GM18520 (cell line): ENCODE data around the gene ABCF1.
"Not testable (repeated sequence)": the region's sequence is repeated elsewhere in the genome, so short reads cannot be mapped to it uniquely, and the experiment has no call there.

Experiments
- ATAC-seq: cut with Tn5 transposase; IDR thresholded peaks from one replicate; pipeline ENCODE4 v1.9.1; 2021; ENCODE audit not compliant: unreplicated experiment

The ABCF1 gene

DNA sequence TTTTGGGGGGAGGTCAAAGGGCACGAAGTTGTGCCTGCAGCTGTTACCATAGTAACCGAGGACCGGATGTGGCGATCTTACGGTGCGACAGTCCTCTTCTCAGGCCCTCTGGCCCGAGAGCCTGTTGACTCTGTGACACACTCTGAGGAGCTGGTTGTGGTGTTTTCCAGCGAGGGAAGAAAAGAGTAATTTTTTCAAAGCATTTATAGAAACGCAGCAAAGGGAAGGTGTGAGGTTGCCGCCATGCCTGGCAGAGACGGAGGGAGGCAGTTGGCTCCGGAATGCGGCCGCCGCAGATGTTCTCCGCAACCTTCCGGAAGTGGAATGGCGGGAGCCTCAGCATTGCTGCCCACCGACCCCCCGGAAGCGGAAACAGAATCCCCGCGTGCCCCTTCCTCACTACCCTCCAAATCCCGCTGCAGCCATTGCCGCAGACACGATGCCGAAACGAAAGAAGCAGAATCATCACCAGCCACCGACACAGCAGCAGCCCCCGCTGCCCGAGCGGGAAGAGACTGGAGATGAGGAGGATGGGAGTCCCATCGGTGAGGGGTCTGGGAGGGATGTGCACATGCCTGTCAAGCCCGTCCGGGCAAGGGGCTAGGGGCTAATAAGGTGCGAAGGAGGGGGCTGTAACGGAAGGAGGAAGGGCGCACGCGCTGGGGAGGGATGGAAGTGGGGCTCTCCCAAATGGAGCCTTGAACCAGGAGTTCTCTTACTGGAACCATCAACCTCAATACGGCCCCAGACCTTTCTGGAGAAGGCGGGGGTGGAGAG, 14.1 kb upstream of the ABCF1 start, which contains the start of gene PRR3:
Gene PRR3, plus strand, starts transcription at position 390 of the 777 bp plus-strand sequence. Its CDS starts 50 bp downstream, at position 440.
- peak; percentile 60 for ATAC-seq

DNA sequence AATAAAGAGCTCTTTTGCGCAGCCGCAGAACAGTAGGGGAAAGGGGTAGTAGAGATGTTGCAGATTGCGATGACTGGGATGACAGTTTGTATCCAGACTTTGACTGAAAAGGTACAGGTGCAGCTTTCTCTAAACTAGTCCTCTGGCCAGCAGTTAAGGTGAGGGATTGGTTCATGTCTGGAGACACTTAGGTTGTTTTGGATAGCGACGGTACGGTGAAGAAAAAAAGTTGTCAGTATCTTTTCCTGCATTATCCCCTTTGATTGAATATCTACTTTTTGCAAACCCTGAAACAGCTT, 13.6 kb upstream of the ABCF1 start:
- no peak for ATAC-seq

DNA sequence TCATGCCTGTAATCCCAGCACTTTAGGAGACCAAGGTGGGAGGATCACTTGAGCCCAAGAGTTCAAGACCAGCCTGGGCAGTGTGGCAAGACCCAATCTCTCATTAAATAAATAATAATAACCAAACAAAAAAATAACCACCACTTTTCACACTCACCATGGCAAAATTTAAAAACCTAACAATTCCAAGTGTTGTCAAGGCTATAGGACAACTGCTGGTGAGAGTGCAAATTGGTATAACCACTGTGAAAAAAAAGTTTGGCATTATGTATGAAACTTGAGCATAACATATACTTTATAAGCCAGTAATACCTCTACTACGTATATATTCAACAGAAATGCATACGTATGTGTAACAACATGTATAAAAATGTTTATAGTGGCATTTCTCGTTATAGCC, 10.3 kb upstream of the ABCF1 start:
- no peak for ATAC-seq

DNA sequence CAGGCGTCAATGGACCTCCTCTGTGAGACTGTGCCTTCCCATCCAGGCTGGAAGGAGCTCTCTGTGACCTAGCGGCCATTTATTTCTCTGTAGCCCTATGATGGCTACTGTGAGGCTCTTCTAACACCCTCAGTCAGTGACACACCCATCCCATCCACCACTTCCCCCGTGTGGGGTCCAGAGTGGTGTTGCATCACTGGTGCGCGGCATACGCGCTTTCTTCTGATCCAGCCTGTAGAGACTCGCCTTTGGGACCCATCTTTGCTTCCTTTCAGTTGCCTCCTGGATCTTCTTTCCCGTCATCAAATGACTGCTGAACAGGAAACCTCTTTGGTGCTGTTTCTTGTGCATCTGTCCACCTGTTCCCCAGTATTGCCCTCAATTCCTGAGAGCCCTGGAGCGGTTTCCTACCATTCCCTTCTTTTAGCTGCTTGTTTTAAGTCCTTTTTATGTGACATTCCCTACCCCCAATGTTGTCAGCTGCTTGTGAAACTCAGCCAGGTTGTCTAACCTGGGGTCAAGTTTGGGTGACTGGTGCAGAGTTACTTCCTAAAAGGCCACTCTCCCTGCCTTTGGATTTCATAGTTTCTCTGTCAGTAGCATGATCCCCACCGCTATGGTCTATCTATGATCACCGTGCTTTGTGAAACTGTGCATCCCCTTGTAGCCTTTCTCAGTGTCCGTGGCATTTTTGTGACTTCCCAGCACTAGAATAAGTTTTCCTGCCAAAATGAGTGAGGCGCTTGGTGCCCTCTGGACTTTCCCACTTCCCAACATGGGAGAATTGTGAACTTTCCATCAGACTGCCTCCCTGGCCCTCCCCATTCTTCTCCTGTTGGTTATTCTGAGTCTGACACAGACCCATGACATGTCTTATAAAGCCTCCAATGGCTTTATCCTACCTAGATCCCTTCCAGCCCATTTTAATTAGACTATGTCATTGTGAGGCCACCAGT, 8.5 kb upstream of the ABCF1 start:
- no peak for ATAC-seq

DNA sequence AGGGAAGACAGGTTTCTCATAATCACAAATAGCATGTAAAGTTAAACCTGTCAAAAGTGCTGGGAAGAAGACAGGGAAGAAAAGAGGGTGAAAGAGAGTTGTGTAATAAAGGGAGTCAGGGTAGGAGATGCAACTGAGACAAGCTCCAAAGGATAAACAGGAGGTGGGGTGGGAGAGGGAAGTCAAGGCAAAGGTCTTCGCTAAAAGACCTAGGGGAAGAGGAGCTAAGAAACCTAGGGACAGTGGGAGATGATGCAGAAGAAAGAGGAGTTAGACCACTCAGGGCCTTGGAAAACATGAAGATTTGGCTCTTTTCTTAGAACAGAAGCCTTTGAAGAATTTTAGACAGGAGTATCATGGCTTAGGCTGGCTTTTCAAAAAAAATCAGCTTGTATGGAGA, 7.1 kb upstream of the ABCF1 start:
- no peak for ATAC-seq

DNA sequence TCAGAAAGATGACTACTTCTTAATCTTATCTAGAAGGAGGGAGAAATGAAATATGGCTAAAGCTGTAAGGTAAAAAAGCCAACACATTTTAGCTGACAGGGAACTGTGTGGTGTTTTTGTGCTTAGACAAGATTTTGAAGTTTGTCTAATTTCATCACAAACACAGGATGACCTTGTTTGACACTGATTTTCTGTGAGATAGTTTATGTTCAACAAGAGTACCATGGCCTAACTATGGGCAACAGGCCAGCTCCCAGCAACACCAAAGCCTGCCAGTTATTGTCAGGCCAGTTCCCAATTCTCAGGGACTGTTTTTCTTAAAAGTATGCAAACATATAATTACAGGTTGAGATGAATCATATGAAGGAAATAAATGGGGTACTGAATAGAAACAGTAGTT, 5.5 kb upstream of the ABCF1 start:
- no peak for ATAC-seq

DNA sequence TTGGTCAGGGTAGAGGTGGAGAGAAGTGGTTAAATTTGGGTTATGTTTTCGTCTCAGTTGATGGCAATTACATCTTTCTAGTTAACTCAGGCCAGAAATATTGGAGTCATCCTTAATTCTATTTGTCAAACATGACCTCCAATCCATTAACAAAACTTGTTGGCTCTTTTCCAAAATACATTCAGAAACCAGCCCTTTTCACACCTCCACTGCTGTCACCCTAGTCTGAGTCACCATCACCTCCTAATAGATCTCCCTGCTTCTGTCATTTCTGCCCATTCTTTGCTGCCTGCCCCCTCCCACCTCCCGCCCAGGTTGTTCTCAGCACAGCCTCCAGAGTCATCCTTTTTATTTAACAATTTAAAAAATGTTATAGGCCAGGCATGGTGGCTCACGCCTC, 3.0 kb upstream of the ABCF1 start:
- no peak for ATAC-seq

DNA sequence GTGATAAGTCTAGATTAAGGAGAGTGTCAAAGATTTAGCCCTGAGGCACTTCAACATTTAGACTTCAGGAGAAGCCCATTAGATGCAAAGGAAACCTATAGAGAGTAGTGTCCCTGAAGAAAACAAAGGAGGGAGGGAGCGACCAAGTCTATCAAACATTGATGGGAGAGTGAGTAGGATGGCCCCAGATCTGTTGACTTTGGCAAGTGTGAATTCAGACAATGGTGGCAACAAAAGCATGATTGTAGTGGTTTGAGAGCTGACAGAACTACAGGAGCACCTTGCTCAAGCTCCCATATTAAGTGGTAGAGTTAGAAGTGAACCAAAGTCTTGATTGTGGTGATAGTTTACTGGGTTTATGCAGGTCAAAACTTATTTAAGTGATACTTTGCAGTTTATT, 979 bp upstream of the ABCF1 start:
- no peak for ATAC-seq

DNA sequence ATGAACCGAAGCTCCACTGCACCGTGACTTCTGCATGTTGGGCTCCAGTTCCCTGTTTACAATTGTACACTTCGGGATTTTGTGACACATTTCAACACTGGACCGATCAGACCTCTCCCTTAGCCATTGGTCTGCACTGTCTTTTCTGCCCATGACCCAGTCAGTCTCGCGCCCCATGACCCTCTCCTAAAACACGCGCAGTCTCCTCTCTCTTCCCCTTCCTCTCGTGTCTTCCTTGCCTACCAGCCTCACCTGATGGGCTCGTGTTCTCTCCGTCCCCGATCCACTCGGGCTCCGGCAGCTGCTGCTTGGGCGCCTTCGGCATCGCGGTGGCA, 535 bp upstream of the ABCF1 start:
- peak; percentile 5 for ATAC-seq

DNA sequence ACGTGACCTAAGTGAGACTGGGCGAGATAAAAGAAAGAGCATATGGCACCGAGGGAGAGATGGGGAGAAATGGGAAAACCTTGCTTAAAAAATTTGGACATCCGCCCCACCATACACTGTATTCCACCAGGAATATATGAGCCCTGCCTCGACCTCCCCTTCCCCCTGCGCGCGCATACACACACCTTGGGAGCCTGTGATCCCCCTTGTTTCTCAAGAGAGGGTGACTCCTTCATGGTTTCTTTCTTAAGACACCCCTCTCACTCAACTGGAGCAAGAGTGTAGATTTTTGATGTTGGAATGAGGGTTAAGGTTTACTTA, 480 bp downstream of the ABCF1 start:
- ATAC-seq: no peak

DNA sequence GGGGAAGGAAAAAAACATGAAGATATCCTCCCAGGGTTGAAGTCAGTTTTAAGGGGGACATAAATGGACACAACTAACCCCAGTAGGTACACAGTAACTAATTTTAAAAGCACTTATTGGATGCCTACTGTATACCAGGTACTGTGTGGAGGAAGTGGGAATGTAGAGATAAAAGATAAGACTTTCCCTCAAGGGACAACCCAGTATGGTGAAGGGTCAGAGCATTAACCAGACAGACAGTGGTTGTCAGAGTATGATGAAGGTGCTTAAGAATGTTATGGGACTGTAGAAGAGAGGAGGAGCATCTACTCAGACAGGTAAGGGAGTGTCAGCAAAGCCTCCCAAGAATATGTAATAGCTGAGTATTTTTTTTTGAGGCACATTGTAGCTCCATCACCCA, 906 bp downstream of the ABCF1 start:
- ATAC-seq: no peak

DNA sequence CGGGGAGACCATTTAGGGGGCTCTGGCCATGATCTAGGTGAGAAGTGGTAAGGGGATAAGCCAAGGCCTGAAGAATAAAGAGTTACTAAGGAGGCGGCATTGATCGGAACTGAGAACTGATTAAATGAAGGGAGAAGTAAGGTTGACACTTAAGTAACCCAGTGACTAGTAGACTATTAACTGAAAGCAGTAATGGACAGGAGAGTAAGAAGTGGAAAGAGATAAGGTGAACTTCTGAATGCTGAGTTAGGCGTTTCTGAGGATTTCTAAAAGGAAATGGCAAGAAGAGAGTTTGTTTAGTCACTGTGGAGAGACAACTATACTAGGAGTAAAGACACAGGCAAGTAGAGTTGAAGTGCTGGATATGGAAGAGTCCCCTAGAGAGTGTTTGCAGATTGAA, 1.9 kb downstream of the ABCF1 start:
- no peak for ATAC-seq

DNA sequence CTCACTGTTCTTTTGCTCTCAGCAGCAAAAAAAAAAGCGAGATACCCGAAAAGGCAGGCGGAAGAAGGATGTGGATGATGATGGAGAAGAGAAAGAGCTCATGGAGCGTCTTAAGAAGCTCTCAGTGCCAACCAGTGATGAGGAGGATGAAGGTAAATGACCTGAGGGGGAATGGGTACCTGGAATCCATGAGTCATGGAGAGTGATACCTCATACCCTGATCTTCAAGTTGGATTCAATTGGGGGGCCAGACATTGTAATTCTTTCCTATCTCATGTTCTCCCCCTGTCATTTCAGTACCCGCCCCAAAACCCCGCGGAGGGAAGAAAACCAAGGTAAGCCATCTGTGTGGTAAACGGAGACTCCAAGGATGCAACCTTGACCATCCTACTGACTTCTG, 6.8 kb downstream of the ABCF1 start:
- ATAC-seq: no peak

DNA sequence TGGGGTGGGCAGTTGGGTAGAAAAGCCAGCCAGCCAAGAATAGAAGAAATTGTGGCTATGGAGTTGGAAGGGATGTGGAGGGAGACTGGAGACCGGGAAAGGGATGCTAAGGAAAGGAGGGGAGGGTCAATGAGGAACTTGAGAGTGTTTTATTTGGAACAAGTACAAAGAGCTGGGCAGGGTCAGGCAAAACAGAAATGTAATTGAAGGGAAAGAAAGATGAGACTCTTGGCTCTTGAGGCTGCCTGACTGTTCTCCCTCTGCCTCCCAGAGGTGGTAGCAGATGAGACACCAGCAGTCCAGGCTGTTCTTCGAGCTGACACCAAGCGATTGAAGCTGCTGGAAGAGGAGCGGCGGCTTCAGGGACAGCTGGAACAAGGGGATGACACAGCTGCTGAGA, 12.7 kb downstream of the ABCF1 start:
- ATAC-seq: no peak

DNA sequence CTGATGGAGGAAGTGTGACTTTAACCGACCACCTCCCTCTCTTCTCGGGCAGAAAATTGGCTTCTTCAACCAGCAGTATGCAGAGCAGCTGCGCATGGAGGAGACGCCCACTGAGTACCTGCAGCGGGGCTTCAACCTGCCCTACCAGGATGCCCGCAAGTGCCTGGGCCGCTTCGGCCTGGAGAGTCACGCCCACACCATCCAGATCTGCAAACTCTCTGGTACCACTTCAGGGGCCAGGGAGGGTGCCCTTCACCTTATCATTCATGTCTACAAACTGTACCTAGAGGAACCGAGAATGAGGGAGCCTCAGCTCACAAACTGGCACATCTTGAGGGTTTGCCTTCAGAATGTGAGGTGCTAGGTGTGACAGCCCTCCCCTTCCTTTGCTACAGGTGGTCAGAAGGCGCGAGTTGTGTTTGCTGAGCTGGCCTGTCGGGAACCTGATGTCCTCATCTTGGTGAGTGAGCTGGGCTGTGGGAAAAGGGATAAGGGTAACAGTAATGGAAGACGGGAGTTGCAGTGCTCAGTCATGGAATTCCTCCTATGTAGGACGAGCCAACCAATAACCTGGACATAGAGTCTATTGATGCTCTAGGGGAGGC, 18.6 kb downstream of the ABCF1 start:
- no peak for ATAC-seq

DNA sequence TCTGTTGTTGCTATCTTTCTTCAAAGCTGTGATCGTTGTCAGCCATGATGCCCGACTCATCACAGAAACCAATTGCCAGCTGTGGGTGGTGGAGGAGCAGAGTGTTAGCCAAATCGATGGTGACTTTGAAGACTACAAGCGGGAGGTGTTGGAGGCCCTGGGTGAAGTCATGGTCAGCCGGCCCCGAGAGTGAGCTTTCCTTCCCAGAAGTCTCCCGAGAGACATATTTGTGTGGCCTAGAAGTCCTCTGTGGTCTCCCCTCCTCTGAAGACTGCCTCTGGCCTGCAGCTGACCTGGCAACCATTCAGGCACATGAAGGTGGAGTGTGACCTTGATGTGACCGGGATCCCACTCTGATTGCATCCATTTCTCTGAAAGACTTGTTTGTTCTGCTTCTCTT, 19.3 kb downstream of the ABCF1 start:
- no peak for ATAC-seq

DNA sequence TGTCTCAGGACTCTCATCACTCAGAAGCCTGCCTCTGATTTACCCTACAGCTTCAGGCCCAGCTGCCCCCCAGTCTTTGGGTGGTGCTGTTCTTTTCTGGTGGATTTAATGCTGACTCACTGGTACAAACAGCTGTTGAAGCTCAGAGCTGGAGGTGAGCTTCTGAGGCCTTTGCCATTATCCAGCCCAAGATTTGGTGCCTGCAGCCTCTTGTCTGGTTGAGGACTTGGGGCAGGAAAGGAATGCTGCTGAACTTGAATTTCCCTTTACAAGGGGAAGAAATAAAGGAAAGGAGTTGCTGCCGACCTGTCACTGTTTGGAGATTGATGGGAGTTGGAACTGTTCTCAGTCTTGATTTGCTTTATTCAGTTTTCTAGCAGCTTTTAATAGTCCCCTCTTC, 19.8 kb downstream of the ABCF1 start:
- no peak for ATAC-seq

DNA sequence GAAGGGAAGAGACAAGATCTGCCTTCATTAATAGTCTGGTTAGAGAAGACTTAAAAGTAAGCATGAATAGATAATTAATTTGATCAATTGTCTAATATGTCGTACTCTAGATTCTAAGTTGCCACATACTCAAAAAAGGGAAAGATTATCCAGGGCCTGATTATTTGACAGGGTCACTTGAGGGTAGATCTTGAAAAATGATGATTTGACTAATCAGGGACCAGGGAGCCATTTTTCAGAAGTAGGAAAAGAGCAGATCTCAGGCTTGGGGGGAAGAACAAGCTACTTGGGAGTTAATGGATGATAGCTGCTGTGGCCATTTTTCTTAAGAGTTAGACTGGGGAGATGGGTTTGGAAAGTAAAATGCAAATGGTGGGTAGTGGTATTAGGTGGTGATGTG, 21.0 kb downstream of the ABCF1 start:
- ATAC-seq: no peak

DNA sequence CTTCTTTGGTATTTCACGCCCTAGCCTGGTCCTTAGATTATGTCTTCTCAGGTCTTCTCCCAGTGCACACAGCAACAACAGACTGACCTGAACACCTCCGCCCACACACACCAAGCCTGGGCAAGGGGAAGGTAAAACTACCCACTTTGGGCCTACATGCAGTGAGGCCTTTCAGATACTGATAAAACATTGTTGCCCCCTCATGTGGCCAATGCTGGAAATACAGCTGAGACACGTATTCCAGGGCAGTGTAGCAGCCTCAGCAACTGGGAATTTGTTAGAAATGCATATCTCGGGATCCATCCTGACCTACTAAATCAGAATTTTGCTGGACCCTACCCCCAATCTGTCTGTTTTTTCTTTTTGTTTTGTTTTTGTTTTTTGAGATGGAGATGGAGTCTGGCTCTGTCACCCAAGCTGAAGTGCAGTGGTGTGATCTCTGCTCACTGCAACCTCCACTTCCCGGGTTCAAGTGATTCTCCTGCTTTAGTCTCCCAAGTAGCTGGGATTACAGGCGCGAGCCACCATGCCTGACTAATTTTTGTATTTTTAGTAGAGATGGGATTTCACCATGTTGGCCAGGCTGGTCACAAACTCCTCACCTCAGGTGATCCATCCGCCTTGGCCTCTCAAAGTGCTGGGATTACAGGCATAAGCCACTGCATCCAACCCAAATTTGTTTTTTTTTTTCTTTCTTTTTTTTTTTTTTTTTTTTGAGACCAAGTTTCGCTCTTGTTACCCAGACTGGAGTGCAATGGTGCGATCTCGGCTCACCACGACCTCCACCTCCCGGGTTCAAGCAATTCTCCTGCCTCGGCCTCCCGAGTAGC, 26.3 kb downstream of the ABCF1 start:
- ATAC-seq: not testable (repeated sequence)

DNA sequence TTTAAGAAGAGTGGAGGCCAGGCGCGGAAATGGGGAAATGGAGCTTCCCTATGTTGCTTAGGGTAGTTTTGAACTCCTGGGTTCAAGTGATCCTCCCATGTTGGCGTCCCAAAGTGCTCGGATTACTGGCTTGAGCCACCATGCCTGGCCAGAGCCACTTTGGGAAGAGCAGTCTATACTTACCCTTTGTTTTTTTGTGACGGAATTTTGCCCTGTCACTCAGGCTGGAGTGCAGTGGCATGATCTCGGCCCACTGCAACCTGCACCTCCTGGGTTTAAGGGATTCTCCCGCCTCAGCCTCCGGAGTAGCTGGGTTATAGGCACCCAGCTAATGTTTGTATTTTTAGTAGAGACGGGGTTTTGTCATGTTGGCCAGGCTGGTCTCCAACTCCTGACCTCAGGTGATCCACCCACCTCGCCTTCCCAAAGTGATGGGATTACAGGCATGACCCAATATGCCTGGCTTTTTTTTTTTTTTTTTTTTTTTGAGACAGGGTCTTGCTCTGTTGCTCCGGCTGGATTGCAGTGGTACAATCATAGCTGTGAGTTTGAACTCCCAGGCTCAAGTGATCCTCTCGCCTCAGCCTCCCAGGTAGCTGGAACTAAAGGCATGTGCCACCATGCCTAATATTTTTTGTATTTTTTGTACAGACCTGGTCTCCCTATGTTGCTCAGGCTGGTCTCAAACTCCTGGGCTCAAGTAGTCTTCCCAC, 27.8 kb downstream of the ABCF1 start:
- ATAC-seq: no peak
